Gastroesophageal sphincter (tissue), 3 donors: ENCODE measurements around the gene CDH11.

ENCODE experiments used
- POLR2A ChIP-seq, 2 donors: fragments of 450-650 bp; IDR thresholded peaks; one replicate each; pipeline ENCODE4 v1.6.1; 2017; ENCODE audit warnings: antibody characterized with exemption in 2 of 2, mild to moderate bottlenecking in 2 of 2, moderate library complexity in 1 of 2
- TF ChIP-seq, protein P1 (sequence below), 4 experiments: fragments of 200-600 bp in 2 of 4; fragments of 450-650 bp in 2 of 4; sonication (generic) in 1 of 4; IDR thresholded peaks; one replicate each; pipeline ENCODE4 v1.5.1; 2017 to 2019; ENCODE audit warnings: antibody characterized with exemption in 4 of 4, mild to moderate bottlenecking in 2 of 4, moderate library complexity in 2 of 4

DNA sequence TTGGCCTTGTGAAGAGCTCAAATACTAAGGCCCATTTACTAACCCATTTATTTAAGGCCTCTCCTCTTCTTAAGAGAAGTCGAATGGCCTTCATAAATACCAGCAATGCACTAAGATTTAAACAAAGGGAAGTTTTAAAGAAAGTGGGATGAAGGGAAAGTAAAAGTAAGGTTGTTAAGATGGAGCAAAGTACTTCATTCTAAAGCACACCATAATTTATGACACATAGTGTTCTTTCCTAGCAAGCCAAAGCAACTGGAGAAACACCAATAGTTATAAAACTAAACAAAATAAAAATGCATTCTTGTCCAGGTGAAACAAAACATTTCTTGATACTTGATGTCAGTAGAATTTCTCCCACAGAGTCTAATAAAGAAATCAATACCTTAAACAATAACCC is 27.9 kb downstream of the CDH11 start:
- TF ChIP-seq, protein P1, sequence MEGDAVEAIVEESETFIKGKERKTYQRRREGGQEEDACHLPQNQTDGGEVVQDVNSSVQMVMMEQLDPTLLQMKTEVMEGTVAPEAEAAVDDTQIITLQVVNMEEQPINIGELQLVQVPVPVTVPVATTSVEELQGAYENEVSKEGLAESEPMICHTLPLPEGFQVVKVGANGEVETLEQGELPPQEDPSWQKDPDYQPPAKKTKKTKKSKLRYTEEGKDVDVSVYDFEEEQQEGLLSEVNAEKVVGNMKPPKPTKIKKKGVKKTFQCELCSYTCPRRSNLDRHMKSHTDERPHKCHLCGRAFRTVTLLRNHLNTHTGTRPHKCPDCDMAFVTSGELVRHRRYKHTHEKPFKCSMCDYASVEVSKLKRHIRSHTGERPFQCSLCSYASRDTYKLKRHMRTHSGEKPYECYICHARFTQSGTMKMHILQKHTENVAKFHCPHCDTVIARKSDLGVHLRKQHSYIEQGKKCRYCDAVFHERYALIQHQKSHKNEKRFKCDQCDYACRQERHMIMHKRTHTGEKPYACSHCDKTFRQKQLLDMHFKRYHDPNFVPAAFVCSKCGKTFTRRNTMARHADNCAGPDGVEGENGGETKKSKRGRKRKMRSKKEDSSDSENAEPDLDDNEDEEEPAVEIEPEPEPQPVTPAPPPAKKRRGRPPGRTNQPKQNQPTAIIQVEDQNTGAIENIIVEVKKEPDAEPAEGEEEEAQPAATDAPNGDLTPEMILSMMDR (IDR thresholded peaks at IDR 0.05) = no peak
- TF ChIP-seq POLR2A (IDR thresholded peaks at IDR 0.05) = no peak
